Measurements from ENCODE around the gene TRPC4.
"Not testable (repeated sequence)": the region's sequence is repeated elsewhere in the genome, so short reads cannot be mapped to it uniquely, and the experiment has no call there.

TRPC4 gene

GRCh38 chr13:37835392-37835791, 34.2 kb downstream of the TRPC4 start:
- CTCF ChIA-PET = no interaction called here
- Histone ChIP-seq H3K9me3 (ENCODE audit: control extremely low read depth in 1 of 5, control insufficient read depth in 4 of 5, insufficient read depth in 2 of 5, low read depth in 1 of 5, low read length in 4 of 5) (no peaks in the 10 kb centered on the region), H3K4me1 (ENCODE audit: control extremely low read depth in 1 of 4, control insufficient read depth in 4 of 4, insufficient read depth in 4 of 4, low read length in 3 of 4) (no peaks in the 10 kb centered on the region), H3K27ac (ENCODE audit: insufficient read depth in 1 of 2, low read depth in 1 of 2, low read length in 2 of 2, poor library complexity in 1 of 2, severe bottlenecking in 2 of 2) (no peak overlapping the region), H3K36me3 (ENCODE audit: control insufficient read depth in 4 of 4, insufficient read depth in 4 of 4, low read length in 3 of 4) (no peaks in the 10 kb centered on the region), H3K27me3 (replicated peaks in 2 of 5; ENCODE audit: control insufficient read depth in 4 of 5, insufficient read depth in 5 of 5, low read length in 4 of 5) (no peaks in the 10 kb centered on the region), H3K4me3 (ENCODE audit: control insufficient read depth in 1 of 7, extremely low read depth in 1 of 7, insufficient read depth in 4 of 7, low read depth in 2 of 7, low read length in 6 of 7) (no peak overlapping the region)
- DNase-seq = no peak
- POLR2A ChIA-PET = no interaction called here
- WGBS (ENCODE audit: insufficient coverage) = 100% methylated on average over 1 of the region's 4 CpGs

GRCh38 chr13:37833411-37833810, 36.2 kb downstream of the TRPC4 start:
- 100% methylated on average over 2 of the region's 4 CpGs for WGBS (ENCODE audit: insufficient coverage)

GRCh38 chr13:37816276-37816675, 53.3 kb downstream of the TRPC4 start:
- no peaks in the 10 kb centered on the region for H3K4me1 ChIP-seq (ENCODE audit: control extremely low read depth in 1 of 4, control insufficient read depth in 4 of 4, insufficient read depth in 4 of 4, low read length in 3 of 4)
- H3K27me3 ChIP-seq (replicated peaks in 2 of 5; ENCODE audit: control insufficient read depth in 4 of 5, insufficient read depth in 5 of 5, low read length in 4 of 5) = no peaks in the 10 kb centered on the region
- no peak overlapping the region for H3K27ac ChIP-seq (ENCODE audit: insufficient read depth in 1 of 2, low read depth in 1 of 2, low read length in 2 of 2, poor library complexity in 1 of 2, severe bottlenecking in 2 of 2)
- peaks cover 0 to 3% (median 0%) of the 10 kb centered on the region in 5 experiments for H3K9me3 ChIP-seq (ENCODE audit: control extremely low read depth in 1 of 5, control insufficient read depth in 4 of 5, insufficient read depth in 2 of 5, low read depth in 1 of 5, low read length in 4 of 5)
- no peaks in the 10 kb centered on the region for H3K36me3 ChIP-seq (ENCODE audit: control insufficient read depth in 4 of 4, insufficient read depth in 4 of 4, low read length in 3 of 4)
- 80% methylated on average over 1 of the region's 1 CpG for WGBS (ENCODE audit: insufficient coverage)
- POLR2A ChIA-PET = no interaction called here
- CTCF ChIA-PET = no interaction called here
- H3K4me3 ChIP-seq (ENCODE audit: control insufficient read depth in 1 of 7, extremely low read depth in 1 of 7, insufficient read depth in 4 of 7, low read depth in 2 of 7, low read length in 6 of 7) = no peak overlapping the region
- DNase-seq = no peak

More at GRCh38 chr13:37833411-37833810, 36.2 kb downstream of the TRPC4 start:
- H3K36me3 ChIP-seq (ENCODE audit: control insufficient read depth in 4 of 4, insufficient read depth in 4 of 4, low read length in 3 of 4) = no peaks in the 10 kb centered on the region
- H3K4me1 ChIP-seq (ENCODE audit: control extremely low read depth in 1 of 4, control insufficient read depth in 4 of 4, insufficient read depth in 4 of 4, low read length in 3 of 4) = no peaks in the 10 kb centered on the region
- ChIA-PET CTCF (no interaction called here), POLR2A (no interaction called here)
- no peak overlapping the region for H3K4me3 ChIP-seq (ENCODE audit: control insufficient read depth in 1 of 7, extremely low read depth in 1 of 7, insufficient read depth in 4 of 7, low read depth in 2 of 7, low read length in 6 of 7)
- no peak overlapping the region for H3K27ac ChIP-seq (ENCODE audit: insufficient read depth in 1 of 2, low read depth in 1 of 2, low read length in 2 of 2, poor library complexity in 1 of 2, severe bottlenecking in 2 of 2)
- no peaks in the 10 kb centered on the region for H3K27me3 ChIP-seq (replicated peaks in 2 of 5; ENCODE audit: control insufficient read depth in 4 of 5, insufficient read depth in 5 of 5, low read length in 4 of 5)
- no peaks in the 10 kb centered on the region for H3K9me3 ChIP-seq (ENCODE audit: control extremely low read depth in 1 of 5, control insufficient read depth in 4 of 5, insufficient read depth in 2 of 5, low read depth in 1 of 5, low read length in 4 of 5)
- no peak for DNase-seq

- H3K27ac ChIP-seq (ENCODE audit: insufficient read depth in 1 of 2, low read depth in 1 of 2, low read length in 2 of 2, poor library complexity in 1 of 2, severe bottlenecking in 2 of 2) = no peak overlapping the region
- no peaks in the 10 kb centered on the region for H3K36me3 ChIP-seq (ENCODE audit: control insufficient read depth in 4 of 4, insufficient read depth in 4 of 4, low read length in 3 of 4)
- no CpG with 5 or more reads among the region's 2 CpGs for WGBS (ENCODE audit: insufficient coverage)
- ChIA-PET CTCF (no interaction called here), POLR2A (no interaction called here)
- no peaks in the 10 kb centered on the region for H3K27me3 ChIP-seq (replicated peaks in 2 of 5; ENCODE audit: control insufficient read depth in 4 of 5, insufficient read depth in 5 of 5, low read length in 4 of 5)
- DNase-seq = no peak
- H3K4me3 ChIP-seq (ENCODE audit: control insufficient read depth in 1 of 7, extremely low read depth in 1 of 7, insufficient read depth in 4 of 7, low read depth in 2 of 7, low read length in 6 of 7) = no peak overlapping the region
- peaks cover 0 to 3% (median 0%) of the 10 kb centered on the region in 5 experiments for H3K9me3 ChIP-seq (ENCODE audit: control extremely low read depth in 1 of 5, control insufficient read depth in 4 of 5, insufficient read depth in 2 of 5, low read depth in 1 of 5, low read length in 4 of 5)
- no peaks in the 10 kb centered on the region for H3K4me1 ChIP-seq (ENCODE audit: control extremely low read depth in 1 of 4, control insufficient read depth in 4 of 4, insufficient read depth in 4 of 4, low read length in 3 of 4)
These were observed 58.1 kb downstream of the TRPC4 start for GRCh38 chr13:37811441-37811840.

- H3K4me3 ChIP-seq (ENCODE audit: control insufficient read depth in 1 of 7, extremely low read depth in 1 of 7, insufficient read depth in 4 of 7, low read depth in 2 of 7, low read length in 6 of 7) = no peak overlapping the region
- H3K27ac ChIP-seq (ENCODE audit: insufficient read depth in 1 of 2, low read depth in 1 of 2, low read length in 2 of 2, poor library complexity in 1 of 2, severe bottlenecking in 2 of 2) = no peak overlapping the region
- 90% methylated on average over 3 of the region's 3 CpGs for WGBS (ENCODE audit: insufficient coverage)
- H3K4me1 ChIP-seq (ENCODE audit: control extremely low read depth in 1 of 4, control insufficient read depth in 4 of 4, insufficient read depth in 4 of 4, low read length in 3 of 4) = no peaks in the 10 kb centered on the region
- no peak for DNase-seq
- no peaks in the 10 kb centered on the region for H3K36me3 ChIP-seq (ENCODE audit: control insufficient read depth in 4 of 4, insufficient read depth in 4 of 4, low read length in 3 of 4)
- H3K9me3 ChIP-seq (ENCODE audit: control extremely low read depth in 1 of 5, control insufficient read depth in 4 of 5, insufficient read depth in 2 of 5, low read depth in 1 of 5, low read length in 4 of 5) = no peaks in the 10 kb centered on the region
- no peaks in the 10 kb centered on the region for H3K27me3 ChIP-seq (replicated peaks in 2 of 5; ENCODE audit: control insufficient read depth in 4 of 5, insufficient read depth in 5 of 5, low read length in 4 of 5)
- ChIA-PET CTCF (no interaction called here), POLR2A (no interaction called here)
These were observed 62.9 kb downstream of the TRPC4 start for GRCh38 chr13:37806666-37807065.

GRCh38 chr13:37797631-37798030, 71.9 kb downstream of the TRPC4 start:
- no peak overlapping the region for H3K27ac ChIP-seq (ENCODE audit: insufficient read depth in 1 of 2, low read depth in 1 of 2, low read length in 2 of 2, poor library complexity in 1 of 2, severe bottlenecking in 2 of 2)
- no peak for DNase-seq
- ChIA-PET CTCF (no interaction called here), POLR2A (no interaction called here)
- 90% methylated on average over 2 of the region's 3 CpGs for WGBS (ENCODE audit: insufficient coverage)
- H3K4me3 ChIP-seq (ENCODE audit: control insufficient read depth in 1 of 7, extremely low read depth in 1 of 7, insufficient read depth in 4 of 7, low read depth in 2 of 7, low read length in 6 of 7) = no peak overlapping the region
- no peaks in the 10 kb centered on the region for H3K27me3 ChIP-seq (replicated peaks in 2 of 5; ENCODE audit: control insufficient read depth in 4 of 5, insufficient read depth in 5 of 5, low read length in 4 of 5)
- no peaks in the 10 kb centered on the region for H3K4me1 ChIP-seq (ENCODE audit: control extremely low read depth in 1 of 4, control insufficient read depth in 4 of 4, insufficient read depth in 4 of 4, low read length in 3 of 4)
- no peaks in the 10 kb centered on the region for H3K9me3 ChIP-seq (ENCODE audit: control extremely low read depth in 1 of 5, control insufficient read depth in 4 of 5, insufficient read depth in 2 of 5, low read depth in 1 of 5, low read length in 4 of 5)
- H3K36me3 ChIP-seq (ENCODE audit: control insufficient read depth in 4 of 4, insufficient read depth in 4 of 4, low read length in 3 of 4) = no peaks in the 10 kb centered on the region

- H3K27me3 ChIP-seq (replicated peaks in 2 of 5; ENCODE audit: control insufficient read depth in 4 of 5, insufficient read depth in 5 of 5, low read length in 4 of 5); DNase-seq; H3K4me3 ChIP-seq (ENCODE audit: control insufficient read depth in 1 of 7, extremely low read depth in 1 of 7, insufficient read depth in 4 of 7, low read depth in 2 of 7, low read length in 6 of 7); CTCF ChIA-PET; POLR2A ChIA-PET; H3K4me1 ChIP-seq (ENCODE audit: control extremely low read depth in 1 of 4, control insufficient read depth in 4 of 4, insufficient read depth in 4 of 4, low read length in 3 of 4); H3K9me3 ChIP-seq (ENCODE audit: control extremely low read depth in 1 of 5, control insufficient read depth in 4 of 5, insufficient read depth in 2 of 5, low read depth in 1 of 5, low read length in 4 of 5); H3K27ac ChIP-seq (ENCODE audit: insufficient read depth in 1 of 2, low read depth in 1 of 2, low read length in 2 of 2, poor library complexity in 1 of 2, severe bottlenecking in 2 of 2); H3K36me3 ChIP-seq (ENCODE audit: control insufficient read depth in 4 of 4, insufficient read depth in 4 of 4, low read length in 3 of 4): not testable (repeated sequence)
- 100% methylated on average over 2 of the region's 4 CpGs for WGBS (ENCODE audit: insufficient coverage)
These were observed 72.8 kb downstream of the TRPC4 start for GRCh38 chr13:37796795-37797194.

- no peak for DNase-seq
- ChIA-PET CTCF (no interaction called here), POLR2A (no interaction called here)
- no peaks in the 10 kb centered on the region for H3K4me1 ChIP-seq (ENCODE audit: control extremely low read depth in 1 of 4, control insufficient read depth in 4 of 4, insufficient read depth in 4 of 4, low read length in 3 of 4)
- no peaks in the 10 kb centered on the region for H3K36me3 ChIP-seq (ENCODE audit: control insufficient read depth in 4 of 4, insufficient read depth in 4 of 4, low read length in 3 of 4)
- no peaks in the 10 kb centered on the region for H3K27me3 ChIP-seq (replicated peaks in 2 of 5; ENCODE audit: control insufficient read depth in 4 of 5, insufficient read depth in 5 of 5, low read length in 4 of 5)
- no peak overlapping the region for H3K4me3 ChIP-seq (ENCODE audit: control insufficient read depth in 1 of 7, extremely low read depth in 1 of 7, insufficient read depth in 4 of 7, low read depth in 2 of 7, low read length in 6 of 7)
- no peaks in the 10 kb centered on the region for H3K9me3 ChIP-seq (ENCODE audit: control extremely low read depth in 1 of 5, control insufficient read depth in 4 of 5, insufficient read depth in 2 of 5, low read depth in 1 of 5, low read length in 4 of 5)
- no peak overlapping the region for H3K27ac ChIP-seq (ENCODE audit: insufficient read depth in 1 of 2, low read depth in 1 of 2, low read length in 2 of 2, poor library complexity in 1 of 2, severe bottlenecking in 2 of 2)
These were observed 74.2 kb downstream of the TRPC4 start for GRCh38 chr13:37795326-37795725.

Data from common myeloid progenitor, CD34-positive (primary cell).